Measurements from ENCODE around the gene CTXND2.
"Not testable (repeated sequence)": the region's sequence is repeated elsewhere in the genome, so short reads cannot be mapped to it uniquely, and the experiment has no call there.

CTXND2 gene

GRCh38 chr1:150893336-150893913 is 6.5 kb downstream of the CTXND2 start:
- DNase-seq, result no peak

GRCh38 chr1:150895618-150896017 is 8.7 kb downstream of the CTXND2 start:
- no peak for DNase-seq

- not testable (repeated sequence) for DNase-seq
Observed at GRCh38 chr1:150899795-150900194, 12.9 kb downstream of the CTXND2 start.

DNA sequence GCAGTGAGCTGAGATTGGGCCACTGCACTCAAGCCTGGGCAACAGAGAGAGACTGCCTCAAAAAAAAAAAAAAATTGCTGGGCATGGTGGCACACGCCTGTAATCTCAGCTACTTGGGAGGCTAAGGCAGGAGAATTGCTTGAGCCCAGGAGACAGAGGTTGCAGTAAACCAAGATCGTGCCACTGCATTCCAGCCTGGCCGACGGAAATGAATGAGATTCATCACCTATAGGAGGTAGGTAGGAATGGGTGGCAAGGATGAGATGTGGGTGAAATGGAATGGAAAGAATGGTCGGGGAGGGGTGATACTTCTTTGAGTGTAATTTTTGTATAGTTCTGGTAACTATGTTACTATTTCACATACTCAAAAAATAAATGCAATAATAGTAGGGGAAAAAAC is 15.4 kb downstream of the CTXND2 start:
- no peak for DNase-seq

GRCh38 chr1:150902751-150903150 is 15.8 kb downstream of the CTXND2 start:
- no peak for DNase-seq

DNA sequence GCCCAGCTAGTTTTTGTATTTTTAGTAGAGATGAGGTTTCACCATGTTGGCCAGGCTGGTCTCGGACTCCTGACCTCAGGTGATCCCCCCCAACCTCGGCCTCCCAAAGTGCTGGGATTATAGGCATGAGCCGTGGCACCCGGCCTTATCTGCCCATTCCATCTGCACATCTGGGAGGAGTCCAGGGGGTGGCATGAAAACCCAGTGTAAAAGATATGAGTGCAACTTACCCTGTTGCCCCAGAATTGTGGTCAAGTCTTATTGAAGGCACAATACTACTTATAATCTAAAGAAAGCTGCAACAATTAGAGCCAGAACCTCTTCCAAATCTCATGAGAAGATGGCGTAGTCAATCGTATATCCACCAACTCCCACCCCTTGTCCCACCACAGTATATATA is 18.4 kb downstream of the CTXND2 start:
- DNase-seq, result no peak

DNA sequence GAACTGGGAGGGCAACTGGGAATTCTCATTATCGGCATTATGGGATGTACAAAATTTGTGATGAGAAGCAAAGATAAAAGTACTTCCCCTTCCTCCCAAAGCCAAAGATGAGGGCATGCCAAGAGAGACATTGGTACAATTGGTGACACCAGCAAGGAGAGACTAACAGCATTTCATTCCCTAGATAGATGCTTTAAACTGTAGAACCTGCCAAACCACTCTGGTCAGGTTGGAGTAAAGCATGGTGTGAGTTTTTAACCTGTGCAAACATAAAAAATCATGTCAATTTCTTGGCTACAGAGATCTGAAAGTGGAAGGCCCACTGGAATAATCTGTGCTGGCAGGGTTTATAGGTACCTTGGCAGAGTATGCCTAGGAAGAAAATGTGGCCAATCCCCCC is 19.4 kb downstream of the CTXND2 start:
- no peak for DNase-seq

GRCh38 chr1:150906813-150907212 is 19.9 kb downstream of the CTXND2 start:
- no peak for DNase-seq

DNA sequence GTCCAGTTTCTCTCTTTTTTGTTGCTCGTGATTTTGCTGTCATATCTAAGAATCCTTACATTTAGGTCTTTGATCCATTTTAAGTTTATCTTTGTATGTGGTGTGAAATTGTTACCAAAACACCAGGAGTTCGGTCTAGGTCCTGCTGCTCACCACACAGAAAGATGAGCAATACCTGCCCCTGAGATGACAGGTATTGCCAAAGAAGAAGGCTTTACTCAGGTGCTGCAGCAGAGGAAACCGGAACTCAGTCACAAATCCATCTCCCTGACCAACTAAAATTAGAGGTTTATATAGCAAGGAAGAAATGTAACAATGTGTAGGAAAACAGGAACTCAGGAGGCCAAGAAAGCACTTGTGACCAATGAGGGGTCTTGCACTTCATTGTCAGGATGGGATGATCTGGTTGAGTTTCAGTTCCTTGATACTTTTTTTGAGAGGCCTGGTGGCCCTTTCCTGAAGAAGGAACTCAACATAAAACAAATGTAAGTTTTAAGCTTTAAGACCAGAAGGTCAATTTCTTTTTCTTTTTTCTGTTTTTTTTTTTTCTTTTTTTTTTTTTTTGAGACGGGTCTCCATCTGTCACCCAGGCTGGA is 22.7 kb downstream of the CTXND2 start:
- DNase-seq, result no peak

GRCh38 chr1:150912623-150913022 is 25.7 kb downstream of the CTXND2 start:
- DNase-seq, result no peak

GRCh38 chr1:150917387-150917786 is 30.5 kb downstream of the CTXND2 start:
- DNase-seq, result no peak

GRCh38 chr1:150922519-150922975 is 35.6 kb downstream of the CTXND2 start:
- peak; percentile 81 for DNase-seq

GRCh38 chr1:150925080-150925479 is 38.1 kb downstream of the CTXND2 start:
- DNase-seq, result no peak

- peak; percentile 89 for DNase-seq
Observed at GRCh38 chr1:150926097-150926741, 39.3 kb downstream of the CTXND2 start, which contains the start of gene SETDB1. TSS of gene SETDB1 (plus strand) at chr1:150926363. CDS start at chr1:150927715, 1,352 bp downstream.

- no peak for DNase-seq
Observed at GRCh38 chr1:150927624-150928023, 40.7 kb downstream of the CTXND2 start.

GRCh38 chr1:150928286-150928685 is 41.4 kb downstream of the CTXND2 start:
- DNase-seq, result no peak

DNA sequence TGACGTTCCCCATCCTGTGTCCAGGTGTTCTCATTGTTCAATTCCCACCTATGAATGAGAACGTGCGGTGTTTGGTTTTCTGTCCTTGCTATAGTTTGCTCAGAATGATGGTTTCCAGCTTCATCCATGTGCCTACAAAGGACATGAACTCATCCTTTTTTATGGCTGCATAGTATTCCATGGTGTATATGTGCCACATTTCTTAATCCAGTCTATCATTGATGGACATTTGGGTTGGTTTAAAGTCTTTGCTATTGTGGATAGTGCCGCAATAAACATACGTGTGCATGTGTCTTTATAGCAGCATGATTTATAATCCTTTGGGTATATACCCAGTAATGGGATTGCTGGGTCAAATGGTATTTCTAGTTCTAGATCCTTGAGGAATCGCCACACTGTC is 41.8 kb downstream of the CTXND2 start:
- DNase-seq, result not testable (repeated sequence)

DNA sequence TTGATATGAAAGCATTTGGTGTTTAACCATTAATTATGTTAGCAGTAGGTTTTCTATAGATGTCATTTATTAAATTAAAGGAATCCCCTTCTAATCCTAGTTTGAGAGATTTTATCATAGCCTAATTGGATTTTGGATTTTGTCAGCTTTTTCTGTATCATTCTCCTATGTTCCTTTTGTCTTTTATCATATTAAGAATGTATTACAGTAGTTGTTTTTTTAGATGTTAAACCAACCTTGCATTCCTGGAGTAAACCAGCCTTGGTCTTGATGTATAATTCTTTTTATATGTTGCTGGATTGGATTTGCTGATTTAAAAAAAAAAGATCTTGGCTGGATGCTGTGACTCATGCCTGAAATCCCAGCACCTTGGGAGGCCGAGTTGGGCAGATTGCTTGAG is 44.8 kb downstream of the CTXND2 start:
- DNase-seq, result no peak

DNA sequence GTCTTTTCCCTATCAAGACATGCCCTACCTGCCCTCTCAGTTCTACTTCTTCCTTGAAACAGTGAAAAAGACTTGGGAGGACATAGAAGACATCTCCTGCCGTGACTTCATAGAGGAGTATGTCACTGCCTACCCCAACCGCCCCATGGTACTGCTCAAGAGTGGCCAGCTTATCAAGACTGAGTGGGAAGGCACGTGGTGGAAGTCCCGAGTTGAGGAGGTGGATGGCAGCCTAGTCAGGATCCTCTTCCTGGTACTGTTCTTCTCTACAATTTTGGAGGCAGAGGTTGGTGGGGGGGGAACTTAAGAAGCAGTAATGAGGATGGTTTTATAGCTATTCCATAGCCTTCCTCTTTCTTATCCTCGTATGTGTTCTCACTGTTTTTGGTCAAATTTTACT is 57.9 kb downstream of the CTXND2 start:
- DNase-seq, result no peak

GRCh38 chr1:150954708-150955107 is 67.8 kb downstream of the CTXND2 start:
- no peak for DNase-seq

DNA sequence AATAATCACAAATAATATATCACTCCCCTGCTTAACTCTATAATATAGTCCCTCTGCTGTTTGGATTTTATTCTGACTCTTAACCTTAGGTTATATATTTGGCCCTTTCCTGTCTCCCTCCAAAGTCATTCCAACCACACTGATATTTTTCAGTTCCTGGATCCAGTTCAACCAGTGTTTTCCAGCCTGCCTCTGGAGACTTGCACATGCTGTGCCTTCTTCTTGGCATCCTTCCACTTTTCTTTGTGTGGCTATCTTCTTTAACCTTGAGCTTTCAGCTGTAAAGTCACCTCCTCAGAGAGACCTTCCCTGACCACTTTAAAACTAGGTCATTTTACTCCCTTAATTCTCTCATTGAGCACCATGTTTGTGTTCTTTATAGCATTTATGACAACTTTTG is 68.3 kb downstream of the CTXND2 start:
- no peak for DNase-seq

DNA sequence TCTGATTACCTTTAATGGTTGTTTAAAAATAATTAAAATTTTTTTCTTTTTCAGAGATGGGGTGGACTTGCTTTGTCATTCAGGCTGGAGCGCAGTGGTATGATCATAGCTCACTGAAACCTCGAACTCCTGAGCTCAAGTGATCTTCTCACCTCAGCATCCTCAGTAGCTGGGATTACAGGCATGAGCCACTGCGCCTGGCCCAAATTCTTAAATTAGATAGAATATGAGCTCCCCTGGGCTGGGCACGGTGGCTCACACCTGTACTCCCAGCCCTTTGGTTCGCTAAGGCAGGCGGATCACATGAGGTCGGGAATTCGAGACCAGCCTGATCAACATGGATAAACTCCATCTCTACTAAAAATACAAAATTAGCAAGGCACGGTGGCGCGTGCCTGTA is 70.7 kb downstream of the CTXND2 start:
- DNase-seq, result no peak

DNA sequence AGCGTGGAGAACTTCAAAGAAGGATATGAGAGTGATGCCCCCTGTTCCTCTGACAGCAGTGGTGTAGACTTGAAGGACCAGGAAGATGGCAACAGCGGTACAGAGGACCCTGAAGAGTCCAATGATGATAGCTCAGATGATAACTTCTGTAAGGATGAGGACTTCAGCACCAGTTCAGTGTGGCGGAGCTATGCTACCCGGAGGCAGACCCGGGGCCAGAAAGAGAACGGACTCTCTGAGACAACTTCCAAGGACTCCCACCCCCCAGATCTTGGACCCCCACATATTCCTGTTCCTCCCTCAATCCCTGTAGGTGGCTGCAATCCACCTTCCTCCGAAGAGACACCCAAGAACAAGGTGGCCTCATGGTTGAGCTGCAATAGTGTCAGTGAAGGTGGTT is 73.7 kb downstream of the CTXND2 start:
- DNase-seq, result no peak

DNA sequence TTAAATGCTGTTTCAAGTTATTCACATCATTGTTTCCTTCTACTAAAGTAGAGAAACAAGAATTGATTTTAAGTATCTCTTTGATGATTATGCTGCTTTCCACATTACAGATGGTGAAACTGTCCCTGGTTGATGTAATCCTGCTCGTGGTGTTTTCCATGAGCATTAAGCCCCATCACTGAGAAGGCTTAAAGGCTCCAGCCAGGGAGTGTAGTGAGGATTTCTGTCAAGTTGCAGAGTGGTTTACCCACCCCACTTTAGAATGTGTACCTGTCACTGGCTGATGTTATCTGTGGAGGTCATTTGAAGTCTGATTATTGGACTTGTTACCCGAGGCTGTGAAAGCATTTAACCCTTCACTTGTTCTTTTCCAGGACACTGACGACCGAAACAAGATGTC is 74.8 kb downstream of the CTXND2 start:
- DNase-seq, result no peak

Measured in activated CD8-positive, alpha-beta memory T cell treated with anti-CD3 and anti-CD28 coated beads, Interleukin-2, amount 50 U/mL, for 4 hours (primary cell).